ENCODE data around the gene ZRANB1.

The ZRANB1 gene

GRCh38 chr10:125035588-125036295, 93.8 kb downstream of the ZRANB1 start:
- no peak for DNase-seq (ENCODE audit: low spot score)

DNA sequence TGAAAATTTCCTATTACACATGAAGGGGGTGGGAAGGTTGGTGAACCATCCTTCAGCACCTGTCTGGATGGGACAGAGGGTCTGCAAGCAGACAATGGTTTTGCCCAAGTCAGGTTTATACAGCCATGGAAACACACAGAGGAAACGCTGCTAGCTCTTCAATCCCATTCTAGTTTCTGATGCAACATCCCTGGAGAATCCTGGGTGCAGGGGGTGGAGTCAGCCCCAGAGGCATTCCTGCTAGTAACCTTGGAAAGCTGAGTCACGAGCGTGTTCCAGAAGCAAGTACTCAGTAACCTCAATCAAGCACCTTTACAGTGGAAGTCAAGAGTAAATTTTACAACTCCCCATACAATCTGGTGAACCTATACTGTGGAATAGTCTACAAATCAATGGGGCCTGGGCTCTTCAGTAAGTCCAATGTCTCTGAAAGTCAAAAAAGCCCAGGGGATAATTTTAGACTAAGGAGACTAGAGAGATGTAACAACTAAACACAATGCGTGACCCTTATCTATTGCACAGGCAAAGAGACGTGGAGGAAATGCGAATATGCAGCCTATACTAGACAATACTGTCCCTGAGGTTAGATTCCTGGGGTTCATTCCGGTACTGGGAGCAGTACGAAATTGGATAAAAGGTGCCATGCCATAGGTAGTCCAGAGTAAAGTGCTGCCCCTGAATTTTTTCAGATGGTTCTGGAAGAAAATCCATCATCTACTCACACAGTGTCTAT, 95.4 kb downstream of the ZRANB1 start:
- peak; percentile 90 for DNase-seq (ENCODE audit: low spot score)
